GM21526 (cell line): ENCODE data around the gene CETN1.

ENCODE experiments used
- ATAC-seq: cut with Tn5 transposase; IDR thresholded peaks from one replicate; pipeline ENCODE4 v1.9.1; 2021; ENCODE audit warnings: moderate library complexity; ENCODE audit not compliant: unreplicated experiment, low FRiP score

CETN1 gene

DNA sequence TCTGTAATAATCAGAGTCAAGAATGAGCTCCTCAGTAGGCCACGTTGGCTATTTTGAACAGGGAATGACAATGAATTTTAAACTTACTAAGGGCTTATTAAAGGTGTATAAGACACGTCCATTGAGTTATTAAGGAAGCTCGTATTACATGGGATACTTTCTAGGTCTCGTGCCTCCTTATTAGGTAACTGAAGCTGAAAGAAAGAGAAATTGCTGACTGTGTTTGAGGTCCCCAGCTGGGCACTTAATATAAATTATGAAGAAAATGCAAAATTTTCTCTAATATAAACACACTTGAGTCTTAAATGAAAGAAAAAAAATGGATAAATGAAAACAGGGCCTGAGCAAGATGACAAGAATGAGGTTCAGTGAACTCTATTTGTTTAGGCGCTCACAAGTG, 38.4 kb downstream of the CETN1 start:
- no peak for ATAC-seq

DNA sequence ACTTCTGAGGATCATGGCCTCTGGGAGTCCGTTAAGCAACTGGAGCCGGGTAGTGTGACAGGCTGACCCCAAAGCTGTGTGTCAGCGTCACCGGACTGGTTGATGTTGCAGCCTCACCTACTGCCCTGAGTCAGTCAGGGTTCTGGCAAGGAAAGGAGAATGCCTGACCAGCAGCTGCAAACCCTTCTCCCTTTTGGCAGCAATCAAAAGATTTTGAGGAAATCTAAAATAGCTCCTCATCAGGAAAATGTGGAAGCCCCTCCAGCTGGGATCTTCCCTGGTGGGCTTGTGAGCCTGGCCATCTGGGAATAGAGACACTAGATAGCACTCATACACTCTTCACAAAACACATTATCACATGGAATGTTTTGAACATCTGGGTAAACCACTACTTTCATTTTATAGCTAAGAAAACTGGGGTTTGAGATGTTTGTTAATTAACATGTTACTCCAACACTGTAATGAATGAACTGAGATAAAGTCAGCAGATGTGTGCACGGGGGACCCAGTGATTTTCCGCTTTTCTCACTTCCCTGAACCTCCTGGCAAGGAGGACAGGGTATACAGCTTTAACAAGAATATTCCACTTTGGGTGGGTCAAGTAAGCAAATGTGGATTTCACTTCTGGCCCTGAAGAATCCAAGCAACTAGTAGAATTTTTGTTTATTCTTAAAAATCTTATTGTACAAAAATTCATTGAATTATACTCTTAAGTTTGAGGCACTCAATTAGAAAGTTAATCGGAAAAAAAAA, 41.3 kb downstream of the CETN1 start:
- ATAC-seq = no peak

DNA sequence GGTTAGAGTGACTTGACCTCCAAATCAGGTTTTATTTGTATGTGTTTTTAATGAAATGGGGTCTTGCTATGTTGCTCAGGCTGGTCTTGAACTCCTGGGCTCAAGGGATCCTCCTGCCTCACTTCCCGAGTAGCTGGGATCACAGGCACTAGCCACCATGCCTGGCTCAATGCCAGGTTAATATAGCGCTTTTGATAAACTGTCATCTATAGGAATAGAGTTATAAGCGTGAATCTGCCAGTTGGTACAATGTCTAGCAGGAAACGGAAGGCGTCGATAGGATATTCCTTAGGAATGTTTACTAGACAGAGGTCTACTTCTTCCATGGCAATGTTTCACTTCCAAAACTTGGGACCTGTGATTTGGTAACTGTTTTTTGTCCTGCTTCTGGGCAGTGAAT, 42.1 kb downstream of the CETN1 start:
- ATAC-seq = no peak

DNA sequence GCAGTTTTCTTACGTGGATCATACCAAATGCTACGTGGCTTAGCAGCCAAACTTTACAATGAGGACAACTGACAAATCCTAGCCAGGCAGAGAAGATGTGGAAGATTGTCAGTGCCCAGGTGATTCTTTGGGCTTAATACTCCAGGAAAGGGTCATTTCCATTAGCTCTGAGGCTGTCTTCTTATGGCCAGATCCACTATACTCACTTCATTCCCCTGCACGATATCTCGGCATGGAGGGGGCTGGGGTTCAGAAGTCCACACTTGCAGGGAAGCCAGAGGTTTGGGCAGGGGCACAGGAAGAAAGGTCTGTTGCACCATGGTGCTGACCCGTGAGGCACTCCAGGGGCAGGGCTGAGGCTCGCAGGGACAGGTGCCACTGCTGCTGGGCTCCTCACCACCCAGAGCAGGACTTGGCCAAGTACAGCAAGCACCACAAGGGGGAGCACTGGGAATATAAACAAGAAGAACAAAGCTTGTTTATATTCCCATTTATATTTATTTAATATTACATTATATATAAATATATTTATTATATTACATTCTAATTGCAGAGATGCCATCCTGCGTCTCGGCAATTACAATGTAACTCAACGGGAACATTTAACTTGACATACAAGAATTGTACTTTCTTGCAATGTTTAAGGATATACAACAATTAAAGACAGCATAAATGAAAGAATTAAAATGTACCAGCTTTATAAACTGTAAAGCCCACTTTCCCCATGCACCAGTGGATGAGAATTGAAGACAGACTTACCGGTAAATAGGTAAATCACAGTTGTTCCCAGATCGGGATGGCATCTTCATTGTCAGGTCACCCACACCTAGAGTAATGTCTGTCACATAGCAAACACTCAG, 43.8 kb downstream of the CETN1 start:
- ATAC-seq = peak; percentile 66

DNA sequence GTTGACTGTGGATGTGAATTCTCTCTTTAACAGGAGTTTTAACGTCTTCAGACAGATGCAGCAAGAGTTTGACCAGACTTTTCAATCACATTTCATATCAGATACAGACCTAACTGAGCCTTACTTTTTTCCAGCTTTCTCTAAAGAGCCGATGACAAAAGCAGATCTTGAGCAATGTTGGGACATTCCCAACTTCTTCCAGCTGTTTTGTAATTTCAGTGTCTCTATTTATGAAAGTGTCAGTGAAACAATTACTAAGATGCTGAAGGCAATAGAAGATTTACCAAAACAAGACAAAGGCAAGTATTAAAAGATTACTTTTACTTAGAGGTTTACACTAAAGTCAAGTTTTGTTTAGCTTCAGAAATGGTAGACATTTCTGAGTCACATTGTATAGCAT, 47.1 kb downstream of the CETN1 start:
- ATAC-seq = no peak

DNA sequence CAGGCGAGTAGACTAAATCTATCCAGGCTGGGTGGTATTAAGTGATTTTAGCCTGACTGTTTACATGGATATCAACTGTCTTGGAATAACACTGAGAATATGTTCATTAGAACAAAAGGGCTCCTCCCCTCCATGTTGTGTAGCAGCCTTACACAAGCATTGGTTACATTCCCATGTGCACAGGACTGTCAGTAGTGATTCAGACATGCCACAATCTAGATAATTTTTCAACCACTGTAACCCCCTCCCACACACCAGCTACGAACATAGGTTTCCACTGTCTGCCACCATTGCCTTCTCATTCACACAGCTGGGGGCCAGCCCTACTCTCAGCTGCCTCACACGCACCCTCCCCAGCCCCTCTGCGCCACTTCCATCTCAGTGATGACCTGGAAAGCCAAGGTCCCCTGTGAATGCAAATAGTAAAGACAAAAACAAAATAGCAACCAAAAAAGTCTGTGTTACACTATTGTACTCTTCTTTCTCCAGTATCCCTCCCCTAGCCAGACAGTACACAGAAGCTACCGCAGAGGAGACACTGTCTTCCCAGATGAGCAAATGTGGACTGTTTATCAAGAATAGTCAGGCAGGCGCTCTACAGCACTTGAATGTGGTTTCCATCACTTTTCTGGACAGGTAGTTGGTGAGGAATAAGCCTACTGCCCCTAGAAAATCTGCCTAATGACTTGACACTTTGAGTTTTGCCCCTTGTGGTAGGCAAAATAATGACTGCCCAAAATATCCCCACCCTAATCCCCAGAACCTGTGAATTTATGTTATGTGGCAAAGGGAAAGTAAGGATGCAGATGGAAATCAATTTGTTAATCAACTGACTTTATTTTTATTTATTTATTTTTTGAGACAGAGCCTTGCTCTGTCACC, 49.3 kb downstream of the CETN1 start:
- ATAC-seq = no peak

DNA sequence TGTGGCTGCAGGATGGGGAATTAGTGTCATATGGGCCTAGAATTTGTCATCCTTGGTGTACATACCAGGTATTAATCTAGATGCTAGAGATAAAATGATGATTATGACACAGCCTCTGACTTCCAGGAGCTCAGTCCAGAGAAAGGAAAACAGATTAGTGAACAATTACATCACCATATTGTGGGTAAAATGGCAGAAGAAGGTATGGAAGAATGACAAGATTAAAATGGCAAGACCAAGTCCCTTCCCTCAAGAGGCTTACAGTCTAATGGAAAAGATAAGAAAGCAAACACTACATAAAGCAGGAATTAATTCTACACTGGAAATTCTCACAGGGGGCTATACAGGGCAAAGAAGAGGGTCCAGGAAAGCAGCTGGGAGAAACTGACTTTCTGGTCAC, 51.4 kb downstream of the CETN1 start:
- no peak for ATAC-seq
